HG02763 (cell line): ENCODE data around the gene ANTKMT.

ENCODE experiments used
- ATAC-seq: cut with Tn5 transposase; IDR thresholded peaks from one replicate; pipeline ENCODE4 v1.9.1; 2021; ENCODE audit warnings: mild to moderate bottlenecking, moderate library complexity; ENCODE audit not compliant: unreplicated experiment

ANTKMT gene, protein sequence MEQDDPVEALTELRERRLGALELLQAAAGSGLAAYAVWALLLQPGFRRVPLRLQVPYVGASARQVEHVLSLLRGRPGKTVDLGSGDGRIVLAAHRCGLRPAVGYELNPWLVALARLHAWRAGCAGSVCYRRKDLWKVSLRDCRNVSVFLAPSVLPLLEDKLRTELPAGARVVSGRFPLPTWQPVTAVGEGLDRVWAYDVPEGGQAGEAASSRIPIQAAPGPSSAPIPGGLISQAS

DNA sequence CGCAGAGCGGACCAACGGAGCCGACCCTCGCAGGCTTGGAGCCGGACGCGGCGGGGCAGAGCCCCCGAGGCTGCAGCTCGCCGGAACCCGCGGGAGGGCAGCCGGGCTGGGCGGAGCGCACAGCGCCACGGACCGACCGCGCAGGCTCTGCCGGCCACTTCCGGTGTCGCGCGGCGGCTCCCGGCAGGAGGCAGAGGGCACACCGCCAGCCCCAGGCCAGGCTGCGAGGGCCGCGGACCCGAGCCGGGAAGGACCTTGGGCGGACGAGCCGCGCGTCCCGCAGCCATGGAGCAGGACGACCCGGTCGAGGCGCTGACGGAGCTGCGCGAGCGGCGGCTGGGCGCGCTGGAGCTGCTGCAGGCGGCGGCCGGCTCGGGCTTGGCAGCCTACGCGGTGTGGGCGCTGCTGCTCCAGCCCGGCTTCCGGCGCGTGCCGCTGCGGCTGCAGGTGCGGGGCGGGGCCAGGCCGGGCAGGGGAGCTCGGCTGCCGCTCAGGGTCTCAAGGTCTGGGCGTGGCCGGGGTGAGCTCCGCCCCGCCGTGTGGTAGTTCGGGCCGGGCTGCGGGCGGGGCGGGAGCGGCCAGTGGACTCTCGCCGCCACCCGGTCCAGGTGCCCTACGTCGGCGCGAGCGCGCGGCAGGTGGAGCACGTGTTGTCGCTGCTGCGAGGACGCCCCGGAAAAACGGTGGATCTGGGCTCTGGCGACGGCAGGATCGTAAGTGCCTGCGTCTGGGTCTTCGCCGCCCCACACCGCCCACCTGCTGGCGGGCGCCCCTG lies at the start of gene ANTKMT:
ANTKMT (plus strand) TSS at position 157 of the 775 bp plus-strand sequence; CDS start at position 286, 129 bp downstream.
- peak; percentile 63 for ATAC-seq

DNA sequence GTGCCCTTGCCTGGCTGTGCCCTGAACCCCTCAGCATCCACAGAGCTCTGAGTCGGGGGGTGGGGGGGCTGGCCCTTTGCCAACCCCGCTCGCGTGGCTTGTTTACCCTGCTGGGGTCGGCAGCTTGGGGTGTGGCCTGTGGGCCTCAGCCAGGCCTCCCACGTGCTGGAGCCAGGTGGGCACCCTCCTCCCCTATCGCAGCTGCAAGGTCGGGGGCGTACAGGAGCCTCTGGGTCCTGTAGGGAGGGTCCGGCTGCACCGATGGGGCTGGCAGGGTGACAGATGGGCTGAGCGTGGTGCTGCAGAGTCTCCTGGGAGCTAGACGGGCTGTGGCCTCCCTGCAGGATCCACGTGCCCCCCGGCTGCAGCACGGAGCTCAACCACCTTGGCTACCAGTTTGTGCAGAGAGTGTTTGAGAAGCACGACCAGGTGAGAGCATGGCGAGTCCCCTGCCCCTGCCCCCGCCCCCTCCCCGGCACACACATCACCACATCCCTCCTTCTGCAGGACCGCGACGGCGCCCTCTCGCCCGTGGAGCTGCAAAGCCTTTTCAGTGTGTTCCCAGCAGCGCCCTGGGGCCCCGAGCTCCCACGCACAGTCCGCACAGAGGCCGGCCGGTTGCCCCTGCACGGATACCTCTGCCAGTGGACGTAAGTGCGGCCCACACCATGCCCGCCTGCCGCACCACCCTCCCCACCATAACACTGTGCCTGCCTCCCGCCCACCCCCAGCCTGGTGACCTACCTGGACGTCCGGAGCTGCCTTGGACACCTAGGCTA lies 49.4 kb upstream of the ANTKMT start:
- ATAC-seq: no peak

DNA sequence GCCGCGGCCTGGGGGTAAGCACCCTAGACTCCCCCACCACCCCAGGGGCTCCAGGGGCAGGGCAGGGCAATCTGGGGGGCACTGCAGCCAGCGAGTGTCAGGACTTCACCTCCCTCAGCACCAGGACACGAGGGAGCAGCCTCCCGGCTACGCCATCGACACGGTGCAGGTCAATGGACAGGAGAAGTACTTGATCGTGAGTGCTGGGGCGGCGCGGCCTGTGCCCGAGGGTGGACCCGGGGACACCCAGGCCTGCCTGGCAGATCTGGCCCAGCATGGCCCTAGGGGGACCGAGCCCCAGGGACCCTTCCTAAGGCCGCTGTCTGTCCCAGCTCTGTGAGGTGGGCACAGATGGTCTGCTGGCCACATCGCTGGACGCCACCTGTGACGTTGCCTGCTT lies 48.6 kb upstream of the ANTKMT start:
- no peak for ATAC-seq

DNA sequence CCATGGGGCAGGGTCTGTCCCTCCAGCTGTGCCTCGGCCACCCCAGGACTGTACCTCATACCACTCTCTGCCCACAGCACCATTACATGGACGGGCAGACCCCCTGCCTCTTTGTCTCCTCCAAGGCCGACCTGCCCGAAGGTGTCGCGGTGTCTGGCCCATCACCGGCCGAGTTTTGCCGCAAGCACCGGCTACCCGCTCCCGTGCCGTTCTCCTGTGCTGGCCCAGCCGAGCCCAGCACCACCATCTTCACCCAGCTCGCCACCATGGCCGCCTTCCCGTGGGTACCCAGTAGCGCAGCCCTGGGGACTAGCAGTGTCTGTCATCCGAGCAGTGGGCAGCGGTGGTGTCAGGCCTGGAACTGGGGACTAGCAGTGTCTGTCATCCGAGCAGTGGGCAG lies 48.1 kb upstream of the ANTKMT start:
- no peak for ATAC-seq

DNA sequence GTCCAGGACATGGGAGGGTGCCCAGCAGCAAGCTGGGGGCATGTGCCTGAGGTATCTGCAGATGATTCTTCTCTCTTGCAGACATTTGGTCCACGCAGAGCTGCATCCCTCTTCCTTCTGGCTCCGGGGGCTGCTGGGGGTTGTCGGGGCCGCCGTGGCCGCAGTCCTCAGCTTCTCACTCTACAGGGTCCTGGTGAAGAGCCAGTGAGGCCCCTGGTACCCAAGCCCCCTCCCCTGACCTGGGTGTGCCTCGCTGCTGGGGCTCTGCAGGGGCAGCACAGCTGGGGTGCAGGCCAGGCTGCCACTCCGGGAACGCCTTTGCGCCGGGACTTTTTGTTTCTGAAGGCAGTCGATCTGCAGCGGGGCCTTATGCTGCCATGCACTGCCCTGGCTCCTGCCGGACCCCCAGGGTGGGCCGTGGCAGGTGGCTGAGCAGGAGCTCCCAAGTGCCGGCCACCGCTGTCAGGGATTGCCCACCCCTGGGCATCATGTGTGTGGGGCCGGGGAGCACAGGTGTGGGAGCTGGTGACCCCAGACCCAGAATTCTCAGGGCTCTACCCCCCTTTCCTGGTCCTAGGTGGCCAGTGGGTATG lies 47.5 kb upstream of the ANTKMT start:
- no peak for ATAC-seq

DNA sequence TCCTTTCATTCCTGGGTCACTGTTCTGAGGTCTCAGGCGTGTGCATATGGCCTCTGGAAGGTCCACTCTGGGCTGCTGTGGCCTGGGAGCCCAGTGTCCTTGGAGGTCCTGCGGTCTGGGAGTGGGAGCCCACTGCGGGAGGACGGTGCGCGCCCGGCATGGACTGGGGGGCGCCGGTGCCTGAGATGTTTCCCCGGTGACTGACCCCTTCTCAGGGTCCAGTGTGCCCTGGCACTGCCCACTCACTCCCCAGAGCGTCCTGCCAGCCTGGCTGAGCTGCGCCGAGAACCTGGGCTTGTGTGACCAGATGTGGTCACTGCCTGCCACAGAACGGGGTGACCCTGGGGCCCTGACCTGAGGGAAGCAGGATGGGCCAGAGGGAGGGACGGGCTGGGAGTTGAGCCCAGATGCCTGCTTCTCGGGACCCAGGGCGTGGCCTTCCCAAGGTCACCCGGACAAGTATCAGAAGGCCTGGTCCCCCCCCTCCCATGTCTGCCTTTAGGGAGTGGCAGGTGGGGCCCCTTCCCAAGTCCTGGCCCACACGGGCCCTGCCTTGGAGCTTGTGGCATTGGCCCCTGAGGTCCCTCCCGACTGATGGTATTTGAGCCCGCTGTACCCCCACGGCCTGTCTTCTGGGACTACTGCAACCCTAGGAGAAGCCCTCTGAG lies 46.6 kb upstream of the ANTKMT start:
- no peak for ATAC-seq

DNA sequence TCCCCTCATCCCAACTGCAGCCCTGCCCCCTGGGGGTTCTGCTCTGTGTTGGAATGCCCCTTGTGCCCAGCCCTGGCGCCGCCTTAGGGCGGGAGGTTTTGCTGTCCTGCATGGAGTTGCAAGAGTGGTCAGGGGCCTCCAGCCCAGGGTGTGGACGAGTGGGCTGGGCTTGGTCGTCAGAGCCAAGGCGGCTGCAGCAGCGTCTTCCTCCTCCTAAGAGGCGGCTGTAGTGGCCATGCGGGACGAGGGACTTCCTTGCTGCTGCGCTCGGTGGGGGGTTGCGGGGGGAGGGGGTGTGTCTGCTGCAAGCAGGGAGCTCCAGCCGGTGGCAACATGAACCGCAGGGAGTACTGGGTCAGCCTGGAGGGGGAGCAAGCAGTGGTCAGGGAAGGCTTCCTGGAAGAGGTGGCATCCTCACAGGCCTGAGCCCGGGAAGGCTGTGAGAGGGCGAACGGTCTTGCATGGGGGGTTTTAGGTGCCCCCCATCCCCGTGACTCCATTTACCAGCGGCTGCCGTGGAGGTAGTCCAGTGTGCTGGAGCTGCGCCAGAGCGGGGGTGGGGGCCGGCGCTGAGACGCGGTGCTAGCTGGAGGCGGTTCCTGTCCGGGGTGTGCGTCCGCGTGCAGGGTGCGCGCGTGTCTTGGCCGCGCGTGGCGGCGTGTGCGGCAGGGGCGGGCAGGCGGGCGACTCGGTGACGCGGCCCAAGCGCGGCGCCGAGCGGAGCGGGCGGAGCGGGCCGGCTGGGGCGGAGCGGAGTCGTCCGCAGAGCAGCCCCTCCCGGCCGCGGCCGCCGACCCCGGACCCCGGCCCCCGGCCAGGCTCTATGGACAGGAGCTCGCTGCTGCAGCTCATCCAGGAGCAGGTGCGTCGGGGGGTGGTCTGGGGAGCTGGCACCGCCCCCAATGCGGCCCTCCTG lies 45.7 kb upstream of the ANTKMT start, which contains the start of gene RHBDL1:
RHBDL1 (plus strand) TSS at position 704 of the 916 bp plus-strand sequence; CDS start at position 824, 120 bp downstream.
- no peak for ATAC-seq

DNA sequence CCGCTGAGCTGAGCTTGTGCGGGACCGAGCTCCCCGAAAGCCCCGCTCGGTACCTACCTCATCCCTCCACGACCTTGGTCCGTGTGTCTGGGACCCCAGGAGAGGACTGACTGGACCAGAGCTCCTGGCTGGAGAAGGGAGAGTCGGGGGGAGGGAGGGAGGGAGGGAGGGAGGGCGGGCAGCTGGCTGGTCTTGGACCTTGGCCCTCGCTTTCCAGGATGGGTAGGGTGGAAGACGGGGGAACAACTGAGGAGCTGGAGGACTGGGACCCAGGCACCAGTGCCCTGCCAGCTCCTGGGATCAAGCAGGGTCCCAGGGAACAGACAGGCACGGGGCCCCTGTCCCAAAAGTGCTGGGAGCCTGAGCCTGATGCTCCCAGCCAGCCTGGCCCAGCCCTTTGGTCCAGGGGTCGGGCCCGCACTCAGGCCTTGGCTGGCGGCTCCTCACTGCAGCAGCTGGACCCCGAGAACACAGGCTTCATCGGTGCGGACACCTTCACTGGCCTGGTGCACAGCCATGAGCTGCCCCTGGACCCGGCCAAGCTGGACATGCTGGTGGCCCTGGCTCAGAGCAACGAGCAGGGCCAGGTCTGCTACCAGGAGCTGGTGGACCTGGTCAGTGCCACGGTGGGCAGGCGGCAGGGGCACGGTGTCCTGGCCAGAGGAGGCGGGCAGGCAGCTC lies 44.9 kb upstream of the ANTKMT start:
- no peak for ATAC-seq

DNA sequence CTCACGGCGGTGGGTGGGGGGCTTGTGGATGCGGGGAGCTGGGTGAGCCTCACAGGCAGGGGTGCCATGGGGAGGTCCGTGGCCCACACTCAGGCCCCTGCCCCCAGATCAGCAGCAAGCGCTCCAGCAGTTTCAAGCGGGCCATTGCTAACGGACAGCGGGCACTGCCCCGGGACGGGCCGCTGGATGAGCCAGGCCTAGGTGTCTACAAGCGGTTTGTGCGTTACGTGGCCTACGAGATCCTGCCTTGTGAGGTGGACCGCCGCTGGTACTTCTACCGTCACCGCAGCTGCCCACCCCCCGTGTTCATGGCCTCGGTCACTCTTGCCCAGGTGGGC lies 44.4 kb upstream of the ANTKMT start:
- ATAC-seq: no peak

DNA sequence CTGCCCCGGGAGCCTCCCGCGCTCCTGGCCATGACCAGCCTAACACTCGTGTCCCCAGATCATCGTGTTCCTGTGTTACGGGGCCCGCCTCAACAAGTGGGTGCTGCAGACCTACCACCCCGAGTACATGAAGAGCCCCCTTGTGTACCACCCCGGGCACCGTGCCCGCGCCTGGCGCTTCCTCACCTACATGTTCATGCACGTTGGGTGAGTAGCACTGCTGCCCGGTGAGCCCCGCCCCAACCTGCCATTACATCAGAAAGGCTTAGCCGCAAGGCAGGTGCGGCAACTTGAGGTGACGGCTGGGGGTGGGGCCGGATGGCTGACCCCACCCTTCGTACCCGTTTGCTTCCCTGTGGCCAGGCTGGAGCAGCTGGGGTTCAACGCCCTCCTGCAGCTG lies 44.0 kb upstream of the ANTKMT start:
- ATAC-seq: no peak

DNA sequence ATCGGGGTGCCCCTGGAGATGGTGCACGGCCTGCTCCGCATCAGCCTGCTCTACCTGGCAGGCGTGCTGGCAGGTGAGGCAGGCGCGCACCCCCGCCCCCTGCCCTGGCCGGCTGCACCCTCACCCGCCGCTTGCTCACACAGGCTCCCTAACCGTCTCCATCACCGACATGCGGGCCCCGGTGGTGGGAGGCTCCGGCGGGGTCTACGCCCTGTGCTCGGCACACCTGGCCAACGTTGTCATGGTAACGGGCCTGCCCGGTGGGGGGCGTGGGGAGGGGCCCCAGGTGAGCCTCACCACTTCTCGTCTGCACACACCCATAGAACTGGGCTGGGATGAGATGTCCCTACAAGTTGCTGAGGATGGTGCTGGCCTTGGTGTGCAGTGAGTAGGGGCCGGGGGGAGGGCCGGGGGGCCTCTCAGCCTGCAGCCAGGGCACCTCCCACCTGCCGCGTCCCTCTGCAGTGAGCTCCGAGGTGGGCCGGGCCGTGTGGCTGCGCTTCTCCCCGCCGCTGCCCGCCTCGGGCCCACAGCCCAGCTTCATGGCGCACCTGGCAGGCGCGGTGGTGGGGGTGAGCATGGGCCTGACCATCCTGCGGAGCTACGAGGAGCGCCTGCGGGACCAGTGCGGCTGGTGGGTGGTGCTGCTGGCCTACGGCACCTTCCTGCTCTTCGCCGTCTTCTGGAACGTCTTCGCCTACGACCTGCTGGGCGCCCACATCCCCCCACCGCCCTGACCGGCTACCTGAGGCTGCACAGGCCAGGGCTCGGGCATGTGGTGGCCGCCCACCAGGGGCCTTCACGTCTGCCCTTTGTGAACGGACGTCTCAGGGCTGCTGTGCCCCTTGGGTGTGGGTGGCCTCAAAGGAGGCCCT lies 43.4 kb upstream of the ANTKMT start:
- no peak for ATAC-seq

DNA sequence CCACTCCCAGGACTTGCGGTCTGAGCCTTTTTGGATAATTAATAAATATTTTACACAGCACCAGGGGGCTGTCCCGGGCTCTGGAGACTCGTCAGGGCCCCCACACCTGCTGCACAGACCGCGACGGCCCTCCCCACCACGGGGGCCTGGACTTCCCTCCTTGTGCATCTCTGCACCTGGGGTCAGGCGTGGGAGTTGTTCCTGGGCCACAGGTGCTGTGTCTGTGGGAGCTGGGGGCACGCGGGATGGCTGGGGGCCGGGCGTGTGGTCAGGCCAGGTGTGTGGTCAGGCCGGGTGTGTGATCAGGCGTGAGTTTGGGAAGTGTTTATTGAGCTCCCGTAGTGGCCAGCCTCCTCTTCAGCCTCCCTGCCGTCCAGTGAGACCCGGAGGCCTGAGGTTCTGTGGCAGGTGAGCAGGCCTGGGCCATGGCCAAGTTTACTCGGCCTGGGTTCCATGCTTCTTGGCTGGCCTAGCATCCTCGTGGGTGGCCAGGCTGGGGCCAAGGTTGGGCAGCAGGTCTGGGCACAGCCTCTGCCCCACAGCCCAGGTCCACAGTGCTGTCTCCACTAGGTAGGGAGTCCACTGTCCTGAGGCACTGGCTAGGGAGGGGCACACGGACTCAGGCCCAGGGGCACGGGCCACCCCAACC lies 42.6 kb upstream of the ANTKMT start:
- no peak for ATAC-seq

DNA sequence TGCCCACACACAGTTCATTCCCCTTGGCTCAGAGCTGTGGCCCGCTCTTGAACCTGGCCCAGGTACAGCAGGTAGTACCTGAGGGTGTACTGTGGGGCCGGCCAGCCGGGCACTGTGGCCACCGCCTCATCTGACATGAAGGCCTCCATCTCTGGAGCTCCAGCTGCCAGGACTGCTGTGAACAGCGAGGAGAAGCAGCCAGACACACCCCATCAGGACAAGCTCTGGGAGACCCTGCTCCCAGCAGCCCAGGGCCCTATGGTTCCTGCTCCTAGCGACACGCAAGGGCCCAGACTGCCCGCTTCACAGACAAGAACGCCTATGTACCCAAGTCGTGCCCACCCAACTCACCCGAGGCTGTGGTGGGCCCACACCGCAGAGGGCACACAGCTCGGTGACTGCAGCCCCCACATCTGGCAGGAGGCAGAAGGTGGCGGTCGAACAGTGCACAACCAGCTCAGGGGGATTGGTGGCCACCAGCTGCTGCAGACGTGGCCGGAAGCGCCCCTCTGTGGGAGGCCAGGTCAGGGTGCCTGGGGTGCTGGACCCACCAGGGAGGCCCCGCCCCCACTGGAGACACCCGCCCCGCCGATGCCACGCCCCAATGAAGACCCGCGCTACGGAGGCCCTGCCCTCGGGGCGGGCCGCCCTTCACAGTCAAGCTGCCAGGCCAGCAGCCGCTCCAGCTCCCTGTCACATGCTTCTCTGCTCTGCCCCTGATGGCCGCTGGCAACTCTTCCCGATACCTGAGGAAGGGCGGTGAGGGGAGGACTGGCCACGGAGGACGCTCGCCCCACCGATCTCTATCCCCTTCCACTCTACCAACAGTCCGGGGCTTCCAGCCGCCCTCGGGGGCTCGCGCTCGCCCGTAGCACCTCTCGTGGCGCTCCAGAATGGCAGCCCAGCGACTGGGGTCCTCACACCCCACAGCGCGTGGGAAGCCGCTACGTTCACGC lies 41.8 kb upstream of the ANTKMT start:
- ATAC-seq: no peak

DNA sequence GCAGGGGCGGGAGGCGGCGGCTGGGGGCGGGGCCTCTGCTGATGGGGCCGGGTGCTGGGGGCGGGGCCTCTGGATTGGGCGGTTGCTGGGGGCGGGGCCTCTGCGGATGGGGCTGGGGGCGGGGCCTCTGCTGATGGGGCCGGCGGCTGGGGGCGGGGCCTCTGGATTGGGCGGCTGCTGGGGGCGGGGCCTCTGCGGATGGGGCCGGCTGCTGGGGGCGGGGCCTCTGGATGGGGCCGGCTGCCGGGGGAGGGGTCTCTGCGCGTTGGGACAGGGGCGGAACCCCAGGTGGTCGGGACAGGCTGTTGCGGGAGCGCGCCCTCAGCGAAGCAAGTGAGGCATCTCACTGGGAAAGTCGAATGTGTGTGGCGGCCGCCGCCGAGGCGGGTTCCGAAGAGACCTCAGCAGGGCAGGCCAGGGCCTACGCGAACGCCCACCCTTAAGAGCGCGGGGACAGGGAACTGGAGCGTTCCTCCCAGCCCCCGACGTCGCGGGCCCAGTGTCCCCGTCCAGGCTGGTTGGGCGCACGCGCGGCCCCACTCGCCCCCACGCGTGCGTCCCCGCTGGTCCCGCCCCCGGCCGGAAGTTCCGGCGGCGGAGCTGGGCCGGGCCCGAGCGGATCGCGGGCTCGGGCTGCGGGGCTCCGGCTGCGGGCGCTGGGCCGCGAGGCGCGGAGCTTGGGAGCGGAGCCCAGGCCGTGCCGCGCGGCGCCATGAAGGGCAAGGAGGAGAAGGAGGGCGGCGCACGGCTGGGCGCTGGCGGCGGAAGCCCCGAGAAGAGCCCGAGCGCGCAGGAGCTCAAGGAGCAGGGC lies 40.9 kb upstream of the ANTKMT start, which contains the start of gene STUB1:
STUB1 (plus strand) TSS at position 597 of the 811 bp plus-strand sequence; CDS start at position 713, 116 bp downstream.
- ATAC-seq: peak; percentile 36

DNA sequence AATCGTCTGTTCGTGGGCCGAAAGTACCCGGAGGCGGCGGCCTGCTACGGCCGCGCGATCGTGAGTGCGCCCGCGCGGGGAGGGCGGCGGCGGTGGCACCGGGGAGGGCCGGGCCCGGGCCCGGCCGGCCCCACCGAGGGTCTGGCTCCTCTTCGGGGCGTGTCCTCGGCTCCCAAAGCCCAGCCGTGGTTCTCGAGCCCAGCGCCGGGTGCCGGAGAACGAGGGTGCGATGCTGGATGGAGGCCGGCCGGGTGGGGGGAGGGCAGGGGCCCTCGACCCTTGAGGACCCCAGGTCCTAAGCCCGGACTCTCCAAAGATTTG lies 40.4 kb upstream of the ANTKMT start:
- no peak for ATAC-seq
